Mammary epithelial cell (primary cell): ENCODE results near the gene SLAIN2.

ENCODE experiments used
- CTCF ChIP-seq, 2 donors: IDR thresholded peaks in 1 of 2; conservative IDR thresholded peaks in 1 of 2; 2 replicates each; pipeline ENCODE4 v1.5.1; 2011 to 2012; ENCODE audit warnings: inconsistent platforms in 2 of 2, low read length in 2 of 2, mild to moderate bottlenecking in 2 of 2, control low read depth in 1 of 2, low read depth in 1 of 2; ENCODE audit not compliant: insufficient read depth in 1 of 2; ENCODE audit errors: extremely low read depth in 1 of 2
- EZH2 ChIP-seq: IDR thresholded peaks from 2 replicates; pipeline ENCODE4 v1.6.1; 2012; ENCODE audit warnings: low read length, inconsistent platforms, borderline replicate concordance

GRCh38 chr4:48360285-48361011 is 19.1 kb downstream of the SLAIN2 start:
- TF ChIP-seq CTCF (conservative IDR thresholded peaks at IDR 0.05 in 1 of 2, IDR thresholded peaks at IDR 0.05 in 1 of 2; ENCODE audit: extremely low read depth in 1 of 2, insufficient read depth in 1 of 2, low read depth in 1 of 2, low read length in 2 of 2) (no peak), EZH2 (no peak)
